Panc1 (cell line): ENCODE data around the gene MSLN.

Source experiments
- POLR2AphosphoS5 ChIP-seq: IDR thresholded peaks from 2 replicates; pipeline ENCODE4 v1.6.1; 2012; ENCODE audit warnings: mild to moderate bottlenecking, low read depth, low read length, moderate library complexity
- SIN3A ChIP-seq: IDR thresholded peaks from 2 replicates; pipeline ENCODE4 v1.6.1; 2012; ENCODE audit warnings: low read depth, mild to moderate bottlenecking, low read length, moderate library complexity, borderline replicate concordance; ENCODE audit not compliant: insufficient read depth
- TCF7L2 ChIP-seq: IDR thresholded peaks from 2 replicates; pipeline ENCODE4 v1.6.1; 2011; ENCODE audit warnings: mild to moderate bottlenecking, low read depth, low read length, inconsistent platforms
- TF ChIP-seq, protein P1 (sequence below): fragments of 450-650 bp; IDR thresholded peaks from 2 replicates; pipeline ENCODE4 v1.5.1; 2017; ENCODE audit warnings: mild to moderate bottlenecking

DNA sequence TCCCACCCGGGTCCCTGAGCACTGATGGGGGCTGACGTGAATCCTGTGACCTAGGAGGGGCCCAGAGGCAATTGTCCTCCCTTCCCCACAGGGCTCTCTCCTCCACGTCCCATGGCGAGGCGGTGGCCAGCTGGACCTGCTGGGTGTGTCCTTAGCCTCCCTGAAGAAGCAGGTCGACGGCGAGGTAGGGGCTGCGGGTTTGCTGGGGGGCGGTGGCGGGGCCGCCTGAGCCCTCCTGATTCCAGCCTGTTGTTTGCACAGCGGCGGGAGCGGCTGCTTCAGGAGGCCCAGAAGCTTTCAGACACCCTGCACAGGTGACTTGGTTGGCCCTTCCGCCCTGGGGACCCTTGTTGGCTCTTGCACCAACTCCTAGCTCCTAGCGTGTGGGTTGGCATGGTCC lies 29.6 kb downstream of the MSLN start:
- TF ChIP-seq, protein P1, sequence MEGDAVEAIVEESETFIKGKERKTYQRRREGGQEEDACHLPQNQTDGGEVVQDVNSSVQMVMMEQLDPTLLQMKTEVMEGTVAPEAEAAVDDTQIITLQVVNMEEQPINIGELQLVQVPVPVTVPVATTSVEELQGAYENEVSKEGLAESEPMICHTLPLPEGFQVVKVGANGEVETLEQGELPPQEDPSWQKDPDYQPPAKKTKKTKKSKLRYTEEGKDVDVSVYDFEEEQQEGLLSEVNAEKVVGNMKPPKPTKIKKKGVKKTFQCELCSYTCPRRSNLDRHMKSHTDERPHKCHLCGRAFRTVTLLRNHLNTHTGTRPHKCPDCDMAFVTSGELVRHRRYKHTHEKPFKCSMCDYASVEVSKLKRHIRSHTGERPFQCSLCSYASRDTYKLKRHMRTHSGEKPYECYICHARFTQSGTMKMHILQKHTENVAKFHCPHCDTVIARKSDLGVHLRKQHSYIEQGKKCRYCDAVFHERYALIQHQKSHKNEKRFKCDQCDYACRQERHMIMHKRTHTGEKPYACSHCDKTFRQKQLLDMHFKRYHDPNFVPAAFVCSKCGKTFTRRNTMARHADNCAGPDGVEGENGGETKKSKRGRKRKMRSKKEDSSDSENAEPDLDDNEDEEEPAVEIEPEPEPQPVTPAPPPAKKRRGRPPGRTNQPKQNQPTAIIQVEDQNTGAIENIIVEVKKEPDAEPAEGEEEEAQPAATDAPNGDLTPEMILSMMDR, result no peak
- TF ChIP-seq SIN3A, result no peak
- no peak for TF ChIP-seq POLR2AphosphoS5
- TF ChIP-seq TCF7L2, result no peak
